Mesothelial cell of epicardium (in vitro differentiated cells): ENCODE measurements around the gene FOXR1. TPM values are rescaled to one million over a fixed set of nuclear protein-coding genes. Genes with fewer than 3 reads are reported as not detected.
A peak's percentile ranks its signal among the peaks of the same experiment; 100 is the strongest.

Experiments used
- DNase-seq, 2 experiments: peaks; one replicate each; pipeline ENCODE4 v3.0.0; 2021; ENCODE audit warnings: low spot score in 2 of 2; ENCODE audit not compliant: unreplicated experiment in 2 of 2
- H3K27ac Mint-ChIP-seq: 2 replicates; pipeline ENCODE4 v1.8.0; 2021; ENCODE audit warnings: mixed read lengths
- H3K27me3 Mint-ChIP-seq: 2 replicates; pipeline ENCODE4 v1.8.0; 2021; ENCODE audit warnings: low read depth, mixed read lengths
- H3K36me3 Mint-ChIP-seq: 2 replicates; pipeline ENCODE4 v1.8.0; 2021; ENCODE audit warnings: mixed read lengths
- H3K4me1 Mint-ChIP-seq: 2 replicates; pipeline ENCODE4 v1.8.0; 2021; ENCODE audit warnings: mixed read lengths
- H3K4me3 Mint-ChIP-seq: 2 replicates; pipeline ENCODE4 v1.8.0; 2021; ENCODE audit warnings: mild to moderate bottlenecking, moderate library complexity, mixed read lengths
- H3K9me3 Mint-ChIP-seq: 2 replicates; pipeline ENCODE4 v1.8.0; 2021; ENCODE audit warnings: mixed read lengths
- CTCF ChIP-seq: fragments of 200-600 bp; sonication (generic); IDR thresholded peaks from one replicate; pipeline ENCODE4 v1.5.0; 2021; ENCODE audit warnings: antibody characterized with exemption; ENCODE audit not compliant: unreplicated experiment
- total RNA-seq: library from RNA; stranded (reverse); gene quantifications from 3 replicates; pipeline ENCODE4 v1.2.1, GENCODE V29; 2021

The FOXR1 gene
- total RNA-seq, 1 donor from 2014 or later: not detected

GRCh38 chr11:118930094-118930712 is 41.4 kb upstream of the FOXR1 start:
- TF ChIP-seq CTCF: peak; percentile 99
- peak overlapping the region; percentile 94 for H3K27ac Mint-ChIP-seq
- no peaks in the 10 kb centered on the region for H3K9me3 Mint-ChIP-seq
- no peaks in the 10 kb centered on the region for H3K36me3 Mint-ChIP-seq
- peak in 1 of 2 experiments; percentile 94 for DNase-seq
- H3K4me3 Mint-ChIP-seq: peak overlapping the region; percentile 96
- no peaks in the 10 kb centered on the region for H3K27me3 Mint-ChIP-seq
- H3K4me1 Mint-ChIP-seq: peaks cover 26% of the 10 kb centered on the region

- peaks cover 20% of the 10 kb centered on the region for H3K4me1 Mint-ChIP-seq
- H3K36me3 Mint-ChIP-seq: no peaks in the 10 kb centered on the region
- no peaks in the 10 kb centered on the region for H3K27me3 Mint-ChIP-seq
- no peak overlapping the region for H3K4me3 Mint-ChIP-seq
- TF ChIP-seq CTCF: no peak
- no peak overlapping the region for H3K27ac Mint-ChIP-seq
- no peaks in the 10 kb centered on the region for H3K9me3 Mint-ChIP-seq
- no peak for DNase-seq
Observed at GRCh38 chr11:118931571-118931970, 40.0 kb upstream of the FOXR1 start.

GRCh38 chr11:118933486-118933885 is 38.1 kb upstream of the FOXR1 start:
- no peak overlapping the region for H3K4me3 Mint-ChIP-seq
- H3K9me3 Mint-ChIP-seq: no peaks in the 10 kb centered on the region
- H3K36me3 Mint-ChIP-seq: no peaks in the 10 kb centered on the region
- peaks cover 11% of the 10 kb centered on the region for H3K4me1 Mint-ChIP-seq
- TF ChIP-seq CTCF: no peak
- peak overlapping the region; percentile 75 for H3K27ac Mint-ChIP-seq
- H3K27me3 Mint-ChIP-seq: no peaks in the 10 kb centered on the region
- DNase-seq: no peak

GRCh38 chr11:118935376-118935775 is 36.2 kb upstream of the FOXR1 start:
- no peak overlapping the region for H3K27ac Mint-ChIP-seq
- DNase-seq: no peak
- peaks cover 22% of the 10 kb centered on the region for H3K4me1 Mint-ChIP-seq

GRCh38 chr11:118938491-118939403 is 32.8 kb upstream of the FOXR1 start:
- peak overlapping the region; percentile 28 for H3K27ac Mint-ChIP-seq
- no peaks in the 10 kb centered on the region for H3K36me3 Mint-ChIP-seq
- H3K4me1 Mint-ChIP-seq: peaks cover 17% of the 10 kb centered on the region
- H3K4me3 Mint-ChIP-seq: no peak overlapping the region
- DNase-seq: no peak
- no peaks in the 10 kb centered on the region for H3K9me3 Mint-ChIP-seq
- no peak for TF ChIP-seq CTCF
- H3K27me3 Mint-ChIP-seq: no peaks in the 10 kb centered on the region

More at GRCh38 chr11:118935376-118935775, 36.2 kb upstream of the FOXR1 start:
- Mint-ChIP-seq H3K9me3 (no peaks in the 10 kb centered on the region), H3K36me3 (no peaks in the 10 kb centered on the region), H3K4me3 (no peak overlapping the region), H3K27me3 (no peaks in the 10 kb centered on the region)
- no peak for TF ChIP-seq CTCF
